GM23338 (cell line): ENCODE results near the gene PPME1. TPM values are rescaled to one million over a fixed set of nuclear protein-coding genes. Genes with fewer than 3 reads are reported as not detected.
A peak's percentile ranks its signal among the peaks of the same experiment; 100 is the strongest.

Experiments
- ATAC-seq: fragments of 200-7000 bp; cut with Tn5 transposase; 3 replicates; pipeline ENCODE4 v1.9.1; 2020
- DNase-seq: peaks from one replicate; pipeline ENCODE4 v3.0.0-alpha.2; 2015; ENCODE audit warnings: low spot score
- H2AFZ ChIP-seq: fragments of 200-600 bp; sonication (generic); 2 replicates; pipeline ENCODE4 v1.8.0; 2016; ENCODE audit warnings: antibody characterized with exemption, mild to moderate bottlenecking, moderate library complexity
- H3F3A ChIP-seq: fragments of 200-600 bp; sonication (generic); replicated peaks from 2 replicates; pipeline ENCODE4 v1.8.0; 2017; ENCODE audit warnings: antibody characterized with exemption, mixed run types, low read depth
- H3K27ac ChIP-seq: fragments of 200-600 bp; sonication (generic); 2 replicates; pipeline ENCODE4 v1.6.1; 2016; ENCODE audit warnings: low read depth
- H3K27me3 ChIP-seq: fragments of 200-600 bp; sonication (generic); 2 replicates; pipeline ENCODE4 v1.8.0; 2016; ENCODE audit warnings: mild to moderate bottlenecking, mixed run types, moderate library complexity; ENCODE audit not compliant: insufficient read depth
- H3K36me3 ChIP-seq: fragments of 200-600 bp; sonication (generic); 2 replicates; pipeline ENCODE4 v1.8.0; 2016; ENCODE audit warnings: mild to moderate bottlenecking; ENCODE audit not compliant: insufficient read depth
- H3K4me1 ChIP-seq: fragments of 200-600 bp; sonication (generic); 2 replicates; pipeline ENCODE4 v1.8.0; 2016; ENCODE audit warnings: mild to moderate bottlenecking, moderate library complexity; ENCODE audit not compliant: insufficient read depth
- H3K4me2 ChIP-seq: fragments of 200-600 bp; sonication (generic); 2 replicates; pipeline ENCODE4 v1.7.1; 2017; ENCODE audit warnings: mixed run types
- H3K4me3 ChIP-seq: fragments of 200-600 bp; sonication (generic); 2 replicates; pipeline ENCODE4 v1.6.1; 2016; ENCODE audit warnings: mixed run types
- H3K79me2 ChIP-seq: fragments of 200-600 bp; sonication (generic); replicated peaks from 2 replicates; pipeline ENCODE4 v1.8.0; 2017; ENCODE audit warnings: mild to moderate bottlenecking; ENCODE audit not compliant: insufficient read depth
- H3K9me2 ChIP-seq: fragments of 200-600 bp; sonication (generic); 2 replicates; pipeline ENCODE4 v1.8.0; 2017; ENCODE audit not compliant: insufficient read depth
- H4K20me1 ChIP-seq: fragments of 200-600 bp; sonication (generic); replicated peaks from 2 replicates; pipeline ENCODE4 v1.8.0; 2017; ENCODE audit warnings: mild to moderate bottlenecking; ENCODE audit not compliant: insufficient read depth
- H3K27ac Mint-ChIP-seq: 2 replicates; pipeline ENCODE4 v1.8.0; 2020; ENCODE audit warnings: inconsistent platforms, mild to moderate bottlenecking, moderate library complexity, mixed read lengths
- H3K27me3 Mint-ChIP-seq: 3 replicates; pipeline ENCODE4 v1.8.0; 2022; ENCODE audit warnings: low read depth, mild to moderate bottlenecking, moderate library complexity, mixed read lengths, inconsistent platforms; ENCODE audit not compliant: insufficient read depth, poor library complexity
- H3K36me3 Mint-ChIP-seq: 3 replicates; pipeline ENCODE4 v1.8.0; 2021; ENCODE audit warnings: low read depth, mild to moderate bottlenecking, inconsistent platforms, moderate library complexity, mixed read lengths
- H3K4me1 Mint-ChIP-seq: 3 replicates; pipeline ENCODE4 v1.8.0; 2020; ENCODE audit warnings: mild to moderate bottlenecking, inconsistent platforms, mixed read lengths
- H3K4me3 Mint-ChIP-seq: 3 replicates; pipeline ENCODE4 v1.8.0; 2021; ENCODE audit warnings: moderate library complexity, mild to moderate bottlenecking, inconsistent platforms, mixed read lengths
- H3K9me3 Mint-ChIP-seq: 3 replicates; pipeline ENCODE4 v1.8.0; 2020; ENCODE audit warnings: moderate library complexity, mild to moderate bottlenecking, inconsistent platforms, mixed read lengths
- CREB1 ChIP-seq: fragments of 250-450 bp; sonication (Bioruptor Pico); IDR thresholded peaks from 2 replicates; pipeline ENCODE4 v1.5.0; 2020; ENCODE audit warnings: low read depth, mild to moderate bottlenecking, moderate library complexity
- ETS1 ChIP-seq: IDR thresholded peaks from 2 replicates; pipeline ENCODE4 v1.6.1; 2016; ENCODE audit warnings: antibody characterized with exemption
- EZH2 ChIP-seq: fragments of 200-600 bp; sonication (generic); IDR thresholded peaks from one replicate; pipeline ENCODE4 v1.8.0; 2017; ENCODE audit warnings: antibody characterized with exemption, mild to moderate bottlenecking, low read depth; ENCODE audit not compliant: unreplicated experiment
- EZH2phosphoT487 ChIP-seq: fragments of 200-600 bp; sonication (generic); IDR thresholded peaks from one replicate; pipeline ENCODE4 v1.8.1; 2018; ENCODE audit warnings: antibody characterized with exemption; ENCODE audit not compliant: unreplicated experiment
- JUNB ChIP-seq: IDR thresholded peaks from one replicate; pipeline ENCODE4 v1.6.1; 2016; ENCODE audit warnings: antibody characterized with exemption; ENCODE audit not compliant: unreplicated experiment
- NANOG ChIP-seq: IDR thresholded peaks from 2 replicates; pipeline ENCODE4 v1.6.1; 2016; ENCODE audit warnings: antibody characterized with exemption, borderline replicate concordance
- POLR2AphosphoS5 ChIP-seq: IDR thresholded peaks from 2 replicates; pipeline ENCODE4 v1.6.1; 2016; ENCODE audit warnings: antibody characterized with exemption, low read depth
- REST ChIP-seq: IDR thresholded peaks from one replicate; pipeline ENCODE4 v1.6.1; 2018; ENCODE audit warnings: antibody characterized with exemption; ENCODE audit not compliant: unreplicated experiment
- STAT1 ChIP-seq: IDR thresholded peaks from one replicate; pipeline ENCODE4 v1.6.1; 2016; ENCODE audit warnings: antibody characterized with exemption; ENCODE audit not compliant: unreplicated experiment
- ZNF114 ChIP-seq: fragments of 250-450 bp; sonication (Bioruptor Pico); IDR thresholded peaks from 2 replicates; pipeline ENCODE4 v1.5.0; 2020; ENCODE audit warnings: mild to moderate bottlenecking, moderate library complexity
- ZNF331 ChIP-seq: fragments of 250-450 bp; sonication (Bioruptor Pico); IDR thresholded peaks from 2 replicates; pipeline ENCODE4 v1.5.0; 2020; ENCODE audit warnings: low read depth, mild to moderate bottlenecking, moderate library complexity
- polyA plus RNA-seq: library from polyadenylated mRNA; unstranded; fragments of >200 nt; fragmentation: Nextera tagmentation; extraction: Ambion mirVana; gene quantifications from 2 replicates; pipeline ENCODE4 v1.2.1, GENCODE V29; 2016
- total RNA-seq: library from RNA; depleted of rRNA; stranded (reverse); fragments of >200 nt; shearing (Covaris generic); gene quantifications from 2 replicates; pipeline ENCODE4 v1.2.3, GENCODE V29; 2014
- TF ChIP-seq, protein P1 (sequence below), 2 experiments: fragments of 200-600 bp in 1 of 2; sonication (generic) in 1 of 2; conservative IDR thresholded peaks; 2 replicates each; pipeline versions ENCODE4 v1.5.1 to v1.6.1; 2016 to 2017; ENCODE audit warnings: antibody characterized with exemption in 2 of 2, low read depth in 2 of 2, mild to moderate bottlenecking in 2 of 2, moderate library complexity in 1 of 2
- TF ChIP-seq, protein P2 (sequence below): fragments of 250-450 bp; sonication (Bioruptor Pico); IDR thresholded peaks from 2 replicates; pipeline ENCODE4 v1.5.0; 2020; ENCODE audit warnings: mild to moderate bottlenecking, moderate library complexity

PPME1 gene
- total and polyA plus RNA-seq, 2 experiments from 2014 or later = 32.1 to 37.2 TPM

DNA sequence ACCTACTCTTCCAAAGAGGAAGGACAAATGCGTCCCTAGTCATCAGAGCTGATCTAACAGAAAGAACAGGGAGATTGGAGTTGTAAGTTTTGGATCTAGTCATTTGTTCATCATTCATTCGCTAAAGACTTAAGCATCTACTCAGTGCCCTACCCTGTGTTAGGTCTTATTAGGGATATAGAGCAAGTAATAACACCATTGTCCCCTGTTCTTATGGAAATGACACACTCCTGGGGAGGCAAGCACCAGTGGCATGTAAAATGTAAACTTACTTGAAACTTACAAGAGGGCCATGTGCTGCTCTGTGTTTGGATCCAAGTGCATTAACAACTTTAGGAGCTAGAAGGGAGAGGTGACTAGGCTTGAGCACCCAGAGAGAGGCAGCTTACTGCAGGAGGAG lies 78.4 kb downstream of the PPME1 start:
- peak; percentile 51 for ATAC-seq
- H3K4me1 Mint-ChIP-seq = peaks cover 9% of the 10 kb centered on the region
- H3K79me2 ChIP-seq = no peaks in the 10 kb centered on the region

More for the DNA sequence above, 78.4 kb downstream of the PPME1 start:
- Mint-ChIP-seq H3K9me3 (no peaks in the 10 kb centered on the region), H3K27me3 (no peaks in the 10 kb centered on the region), H3K27ac (no peak overlapping the region), H3K4me3 (no peak overlapping the region), H3K36me3 (peaks cover 16% of the 10 kb centered on the region)
- H2AFZ ChIP-seq = no peak overlapping the region
- peaks cover 27% of the 10 kb centered on the region for H3K36me3 ChIP-seq
- no peak for DNase-seq
- H3K27me3 ChIP-seq = no peaks in the 10 kb centered on the region
- no peaks in the 10 kb centered on the region for H3K9me2 ChIP-seq
- no peaks in the 10 kb centered on the region for H3F3A ChIP-seq
- H3K27ac ChIP-seq = no peak overlapping the region
- H3K4me2 ChIP-seq = no peak overlapping the region
- no peak overlapping the region for H3K4me3 ChIP-seq
- TF ChIP-seq EZH2 (no peak), CREB1 (CRISPR knock-in tag) (no peak), JUNB (no peak), POLR2AphosphoS5 (no peak), STAT1 (no peak), ZNF114 (CRISPR knock-in tag) (no peak), ZNF331 (no peak), ETS1 (no peak), REST (no peak), EZH2phosphoT487 (no peak), NANOG (no peak)
- TF ChIP-seq, protein P1, sequence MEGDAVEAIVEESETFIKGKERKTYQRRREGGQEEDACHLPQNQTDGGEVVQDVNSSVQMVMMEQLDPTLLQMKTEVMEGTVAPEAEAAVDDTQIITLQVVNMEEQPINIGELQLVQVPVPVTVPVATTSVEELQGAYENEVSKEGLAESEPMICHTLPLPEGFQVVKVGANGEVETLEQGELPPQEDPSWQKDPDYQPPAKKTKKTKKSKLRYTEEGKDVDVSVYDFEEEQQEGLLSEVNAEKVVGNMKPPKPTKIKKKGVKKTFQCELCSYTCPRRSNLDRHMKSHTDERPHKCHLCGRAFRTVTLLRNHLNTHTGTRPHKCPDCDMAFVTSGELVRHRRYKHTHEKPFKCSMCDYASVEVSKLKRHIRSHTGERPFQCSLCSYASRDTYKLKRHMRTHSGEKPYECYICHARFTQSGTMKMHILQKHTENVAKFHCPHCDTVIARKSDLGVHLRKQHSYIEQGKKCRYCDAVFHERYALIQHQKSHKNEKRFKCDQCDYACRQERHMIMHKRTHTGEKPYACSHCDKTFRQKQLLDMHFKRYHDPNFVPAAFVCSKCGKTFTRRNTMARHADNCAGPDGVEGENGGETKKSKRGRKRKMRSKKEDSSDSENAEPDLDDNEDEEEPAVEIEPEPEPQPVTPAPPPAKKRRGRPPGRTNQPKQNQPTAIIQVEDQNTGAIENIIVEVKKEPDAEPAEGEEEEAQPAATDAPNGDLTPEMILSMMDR (conservative IDR thresholded peaks at IDR 0.05; ENCODE audit: low read depth in 2 of 2) = no peak
- TF ChIP-seq, protein P2, sequence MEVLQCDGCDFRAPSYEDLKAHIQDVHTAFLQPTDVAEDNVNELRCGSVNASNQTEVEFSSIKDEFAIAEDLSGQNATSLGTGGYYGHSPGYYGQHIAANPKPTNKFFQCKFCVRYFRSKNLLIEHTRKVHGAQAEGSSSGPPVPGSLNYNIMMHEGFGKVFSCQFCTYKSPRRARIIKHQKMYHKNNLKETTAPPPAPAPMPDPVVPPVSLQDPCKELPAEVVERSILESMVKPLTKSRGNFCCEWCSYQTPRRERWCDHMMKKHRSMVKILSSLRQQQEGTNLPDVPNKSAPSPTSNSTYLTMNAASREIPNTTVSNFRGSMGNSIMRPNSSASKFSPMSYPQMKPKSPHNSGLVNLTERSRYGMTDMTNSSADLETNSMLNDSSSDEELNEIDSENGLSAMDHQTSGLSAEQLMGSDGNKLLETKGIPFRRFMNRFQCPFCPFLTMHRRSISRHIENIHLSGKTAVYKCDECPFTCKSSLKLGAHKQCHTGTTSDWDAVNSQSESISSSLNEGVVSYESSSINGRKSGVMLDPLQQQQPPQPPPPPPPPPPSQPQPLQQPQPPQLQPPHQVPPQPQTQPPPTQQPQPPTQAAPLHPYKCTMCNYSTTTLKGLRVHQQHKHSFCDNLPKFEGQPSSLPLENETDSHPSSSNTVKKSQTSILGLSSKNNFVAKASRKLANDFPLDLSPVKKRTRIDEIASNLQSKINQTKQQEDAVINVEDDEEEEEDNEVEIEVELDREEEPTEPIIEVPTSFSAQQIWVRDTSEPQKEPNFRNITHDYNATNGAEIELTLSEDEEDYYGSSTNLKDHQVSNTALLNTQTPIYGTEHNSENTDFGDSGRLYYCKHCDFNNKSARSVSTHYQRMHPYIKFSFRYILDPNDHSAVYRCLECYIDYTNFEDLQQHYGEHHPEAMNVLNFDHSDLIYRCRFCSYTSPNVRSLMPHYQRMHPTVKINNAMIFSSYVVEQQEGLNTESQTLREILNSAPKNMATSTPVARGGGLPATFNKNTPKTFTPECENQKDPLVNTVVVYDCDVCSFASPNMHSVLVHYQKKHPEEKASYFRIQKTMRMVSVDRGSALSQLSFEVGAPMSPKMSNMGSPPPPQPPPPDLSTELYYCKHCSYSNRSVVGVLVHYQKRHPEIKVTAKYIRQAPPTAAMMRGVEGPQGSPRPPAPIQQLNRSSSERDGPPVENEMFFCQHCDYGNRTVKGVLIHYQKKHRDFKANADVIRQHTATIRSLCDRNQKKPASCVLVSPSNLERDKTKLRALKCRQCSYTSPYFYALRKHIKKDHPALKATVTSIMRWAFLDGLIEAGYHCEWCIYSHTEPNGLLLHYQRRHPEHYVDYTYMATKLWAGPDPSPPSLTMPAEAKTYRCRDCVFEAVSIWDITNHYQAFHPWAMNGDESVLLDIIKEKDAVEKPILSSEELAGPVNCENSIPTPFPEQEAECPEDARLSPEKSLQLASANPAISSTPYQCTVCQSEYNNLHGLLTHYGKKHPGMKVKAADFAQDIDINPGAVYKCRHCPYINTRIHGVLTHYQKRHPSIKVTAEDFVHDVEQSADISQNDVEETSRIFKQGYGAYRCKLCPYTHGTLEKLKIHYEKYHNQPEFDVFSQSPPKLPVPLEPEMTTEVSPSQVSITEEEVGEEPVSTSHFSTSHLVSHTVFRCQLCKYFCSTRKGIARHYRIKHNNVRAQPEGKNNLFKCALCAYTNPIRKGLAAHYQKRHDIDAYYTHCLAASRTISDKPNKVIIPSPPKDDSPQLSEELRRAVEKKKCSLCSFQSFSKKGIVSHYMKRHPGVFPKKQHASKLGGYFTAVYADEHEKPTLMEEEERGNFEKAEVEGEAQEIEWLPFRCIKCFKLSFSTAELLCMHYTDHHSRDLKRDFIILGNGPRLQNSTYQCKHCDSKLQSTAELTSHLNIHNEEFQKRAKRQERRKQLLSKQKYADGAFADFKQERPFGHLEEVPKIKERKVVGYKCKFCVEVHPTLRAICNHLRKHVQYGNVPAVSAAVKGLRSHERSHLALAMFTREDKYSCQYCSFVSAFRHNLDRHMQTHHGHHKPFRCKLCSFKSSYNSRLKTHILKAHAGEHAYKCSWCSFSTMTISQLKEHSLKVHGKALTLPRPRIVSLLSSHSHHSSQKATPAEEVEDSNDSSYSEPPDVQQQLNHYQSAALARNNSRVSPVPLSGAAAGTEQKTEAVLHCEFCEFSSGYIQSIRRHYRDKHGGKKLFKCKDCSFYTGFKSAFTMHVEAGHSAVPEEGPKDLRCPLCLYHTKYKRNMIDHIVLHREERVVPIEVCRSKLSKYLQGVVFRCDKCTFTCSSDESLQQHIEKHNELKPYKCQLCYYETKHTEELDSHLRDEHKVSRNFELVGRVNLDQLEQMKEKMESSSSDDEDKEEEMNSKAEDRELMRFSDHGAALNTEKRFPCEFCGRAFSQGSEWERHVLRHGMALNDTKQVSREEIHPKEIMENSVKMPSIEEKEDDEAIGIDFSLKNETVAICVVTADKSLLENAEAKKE (CRISPR knock-in tag) = no peak
- H3K4me1 ChIP-seq = no peaks in the 10 kb centered on the region
- H4K20me1 ChIP-seq = no peaks in the 10 kb centered on the region; the same call in 1 of the 2 replicates
